ENCODE measurements around the gene RERE.
"Not testable (repeated sequence)": the region's sequence is repeated elsewhere in the genome, so short reads cannot be mapped to it uniquely, and the experiment has no call there.

RERE gene

GRCh38 chr1:8389958-8390535 lies 427.4 kb downstream of the RERE start:
- DNase-seq = no peak

- no peak for DNase-seq
These were observed 428.5 kb downstream of the RERE start for GRCh38 chr1:8388732-8389562.

- no peak for DNase-seq
These were observed 431.2 kb downstream of the RERE start for GRCh38 chr1:8386247-8386646.

DNA sequence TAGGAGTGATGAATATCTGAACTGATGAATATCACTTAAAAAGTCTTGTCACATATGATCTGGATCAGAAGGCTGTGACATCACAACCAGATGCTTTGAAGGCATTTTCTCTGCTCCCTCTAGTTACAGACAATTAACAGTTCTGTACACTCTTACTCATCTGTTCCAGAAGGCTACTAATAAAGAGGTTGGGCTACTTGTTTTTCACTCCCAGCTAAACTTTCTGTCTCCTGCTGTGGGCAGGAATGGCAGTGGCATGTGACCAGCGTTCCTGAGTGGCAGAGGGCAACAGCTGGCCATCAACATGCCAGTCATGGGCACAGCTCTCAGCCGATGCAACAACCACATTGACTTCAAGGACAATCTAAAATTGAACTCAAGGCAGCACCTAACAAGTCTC lies 432.9 kb downstream of the RERE start:
- DNase-seq = no peak

DNA sequence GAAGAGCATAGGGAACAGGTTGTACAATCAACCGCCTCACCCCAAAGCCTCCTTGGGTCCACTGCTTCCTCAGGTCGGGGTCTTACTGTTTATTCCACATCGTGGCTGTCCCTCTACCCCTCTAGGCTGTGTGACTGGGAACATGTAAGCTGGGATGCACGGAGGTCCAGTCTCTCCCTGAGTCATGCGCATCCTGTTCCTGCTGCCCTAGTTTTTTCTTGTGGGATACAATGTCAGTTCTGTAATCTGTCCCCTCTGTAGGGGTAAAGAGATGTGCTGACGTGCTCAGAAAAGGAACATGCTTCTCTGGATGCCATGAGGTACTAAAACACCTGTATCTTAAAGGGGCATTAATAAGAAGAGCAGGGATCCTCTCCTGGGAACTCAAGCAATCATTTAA lies 433.4 kb downstream of the RERE start:
- no peak for DNase-seq

GRCh38 chr1:8382608-8383505 lies 434.6 kb downstream of the RERE start:
- DNase-seq = no peak

GRCh38 chr1:8382051-8382505 lies 435.4 kb downstream of the RERE start:
- no peak for DNase-seq

DNA sequence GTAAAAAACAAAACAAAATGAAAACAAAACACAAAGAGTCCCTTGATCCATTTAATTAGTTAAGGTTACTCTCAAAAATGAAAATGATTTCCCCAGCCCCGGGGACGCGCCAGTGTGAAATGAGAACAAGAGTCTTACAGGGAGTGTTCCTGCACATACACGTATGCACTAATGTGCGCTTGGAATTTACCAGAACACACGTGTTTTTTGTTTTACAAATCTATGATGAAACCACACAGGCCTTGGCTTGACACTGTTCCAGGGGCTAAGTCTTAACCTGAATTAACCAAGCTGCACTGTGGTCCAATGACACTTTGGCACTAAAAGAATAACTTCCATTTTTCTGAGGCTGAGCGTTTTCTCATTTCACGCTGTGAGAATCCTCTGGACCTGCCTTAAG lies 435.8 kb downstream of the RERE start:
- DNase-seq = no peak

- DNase-seq = not testable (repeated sequence)
These were observed 437.1 kb downstream of the RERE start for GRCh38 chr1:8380310-8380709.

GRCh38 chr1:8379513-8380186 lies 437.8 kb downstream of the RERE start:
- DNase-seq = no peak

GRCh38 chr1:8378981-8379470 lies 438.4 kb downstream of the RERE start:
- DNase-seq = no peak

DNA sequence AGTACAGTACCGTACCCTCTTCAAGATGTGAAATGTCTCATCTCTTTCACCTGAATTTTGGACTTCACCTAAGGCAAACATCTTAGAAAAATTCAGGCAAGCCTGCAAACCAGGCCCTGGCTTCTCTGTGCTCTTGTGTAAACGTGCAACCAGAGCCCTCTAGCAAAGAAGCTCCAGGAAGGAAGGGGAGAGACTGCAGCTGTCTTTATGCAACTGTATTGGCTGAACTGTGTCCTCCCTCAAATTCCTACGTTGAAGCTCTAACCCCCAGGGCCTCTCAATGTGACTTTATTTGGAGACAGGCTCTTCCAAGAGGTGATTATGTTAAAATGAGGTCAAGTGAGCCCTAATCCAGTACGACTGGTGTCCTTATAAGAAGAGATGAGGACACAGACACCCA lies 439.3 kb downstream of the RERE start:
- no peak for DNase-seq

GRCh38 chr1:8377271-8377981 lies 440.0 kb downstream of the RERE start:
- no peak for DNase-seq

DNA sequence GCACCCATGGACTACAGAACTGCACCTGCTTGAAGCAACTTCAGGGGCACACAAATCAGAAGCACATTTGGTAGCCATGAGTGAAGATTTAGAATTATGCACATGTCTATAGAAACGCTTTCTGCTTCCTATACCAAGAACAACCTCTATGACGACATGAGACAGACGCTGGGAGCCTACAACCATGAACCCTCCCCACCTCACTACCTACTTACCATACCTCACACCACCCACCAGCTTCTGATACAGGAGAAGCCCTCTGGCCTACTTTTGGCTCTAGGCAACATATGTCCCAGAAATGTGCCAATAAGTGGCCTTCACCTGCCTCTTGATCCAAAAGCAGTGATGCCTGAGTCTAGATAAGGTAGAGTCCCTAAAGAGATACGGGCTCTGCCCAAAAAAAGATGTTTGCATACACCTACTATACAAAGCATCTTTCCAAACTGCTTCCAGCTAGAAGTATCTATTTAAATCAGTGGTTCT lies 441.0 kb downstream of the RERE start:
- DNase-seq = no peak

- DNase-seq = no peak
These were observed 442.6 kb downstream of the RERE start for GRCh38 chr1:8374812-8375211.

DNA sequence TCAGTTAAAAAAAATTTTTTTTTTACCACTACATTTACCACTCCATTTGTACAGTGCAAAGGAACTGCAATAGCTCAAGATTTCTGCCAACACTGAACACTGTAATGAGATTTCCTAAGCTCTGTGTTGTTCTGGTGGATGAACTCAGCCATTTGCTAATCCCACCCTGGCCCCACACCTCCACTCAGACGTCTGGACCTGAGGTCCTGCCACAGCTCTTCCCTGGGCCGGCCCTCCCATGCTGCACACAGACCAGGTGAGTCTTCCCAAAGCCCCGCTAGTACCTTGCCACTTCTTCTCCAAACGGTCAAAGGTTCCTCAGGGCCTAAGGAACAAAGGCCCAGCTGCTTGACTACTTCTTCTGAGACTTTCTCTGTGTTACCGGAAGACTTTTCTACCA lies 443.1 kb downstream of the RERE start:
- no peak for DNase-seq

DNA sequence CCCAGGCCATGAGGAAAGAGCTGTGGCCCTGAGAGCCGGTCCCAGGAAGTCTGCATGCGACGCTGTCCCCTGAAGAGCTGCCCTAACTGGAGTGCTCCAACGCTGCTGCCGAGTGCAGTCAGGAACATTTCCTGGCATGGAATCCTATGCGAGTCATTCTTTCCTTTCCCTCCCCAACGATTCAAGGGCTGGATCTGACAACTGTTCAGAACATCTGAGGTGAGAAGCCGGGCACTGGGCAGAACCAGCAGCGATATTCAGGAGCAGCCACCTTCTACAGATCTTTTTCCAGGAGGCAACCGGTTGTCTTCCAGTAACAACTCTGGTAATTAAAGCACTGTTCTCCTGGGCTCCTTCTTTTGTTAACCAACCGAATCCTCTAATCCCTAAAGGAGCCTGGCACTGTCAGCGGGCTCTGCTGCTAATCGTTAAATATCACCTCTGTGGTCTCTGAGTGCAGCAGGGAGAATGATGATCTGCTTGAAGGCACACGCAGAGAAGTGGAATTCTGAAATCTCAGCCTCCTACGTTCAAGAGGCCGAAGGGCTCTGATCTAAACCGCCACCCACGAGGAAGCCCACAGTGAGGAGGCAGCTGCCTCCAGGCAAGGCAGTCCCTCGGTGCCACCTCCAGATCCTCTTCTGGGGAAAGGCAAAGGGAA lies 443.7 kb downstream of the RERE start:
- no peak for DNase-seq

DNA sequence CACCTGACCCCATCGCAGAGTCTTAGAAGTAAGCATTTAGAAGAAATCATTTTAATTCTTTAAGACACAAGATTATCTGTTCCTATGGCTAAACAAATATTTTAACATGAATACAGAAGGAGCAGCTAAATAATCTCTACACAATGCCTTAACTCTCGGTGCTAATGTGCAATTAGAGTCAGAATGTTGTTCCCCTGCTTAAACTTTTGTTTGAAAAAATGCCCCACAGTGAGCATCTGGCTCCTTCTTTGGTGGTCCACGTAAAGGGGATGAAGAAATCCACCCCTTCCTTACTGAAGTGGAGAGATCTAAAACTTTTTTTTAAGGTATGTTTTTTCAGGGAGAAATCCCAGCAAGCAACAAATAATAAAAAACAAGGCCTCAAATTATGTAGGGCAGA lies 444.3 kb downstream of the RERE start:
- no peak for DNase-seq

DNA sequence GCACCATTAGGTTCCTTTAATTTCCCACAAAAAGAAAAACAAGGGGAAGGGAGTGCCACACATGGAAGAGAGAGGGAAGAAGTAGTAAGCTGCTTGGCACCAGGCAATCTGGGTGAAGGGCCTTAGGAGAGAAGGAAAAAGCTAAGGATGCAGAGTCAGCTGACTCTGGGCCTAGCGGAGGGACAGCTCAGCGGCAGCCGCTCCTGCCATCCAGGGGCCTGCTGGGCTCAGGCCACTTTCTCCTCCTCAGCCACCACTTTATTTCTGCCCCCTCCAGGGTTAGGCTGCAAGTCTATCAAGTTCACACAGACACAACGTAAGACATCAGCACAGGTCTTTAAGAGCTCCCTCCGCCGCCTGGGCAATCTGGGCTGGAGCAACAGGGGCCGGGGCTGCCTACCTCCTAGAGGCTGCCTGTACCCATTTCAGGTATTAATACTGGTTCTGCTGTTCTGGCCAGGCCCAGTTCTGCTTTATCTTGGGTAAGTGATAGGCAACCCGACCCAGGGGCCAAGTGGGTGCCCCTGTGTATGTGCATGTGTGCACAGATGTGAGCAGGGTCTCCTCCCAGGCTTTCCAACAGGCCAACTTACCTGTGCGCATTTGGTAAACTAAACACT lies 446.0 kb downstream of the RERE start:
- no peak for DNase-seq

GRCh38 chr1:8370905-8371315 lies 446.5 kb downstream of the RERE start:
- DNase-seq = no peak
